ENCODE measurements around the gene TM4SF18.

The TM4SF18 gene

GRCh38 chr3:149319750-149320149 lies 13.7 kb downstream of the TM4SF18 start:
- TF ChIP-seq, protein P1, sequence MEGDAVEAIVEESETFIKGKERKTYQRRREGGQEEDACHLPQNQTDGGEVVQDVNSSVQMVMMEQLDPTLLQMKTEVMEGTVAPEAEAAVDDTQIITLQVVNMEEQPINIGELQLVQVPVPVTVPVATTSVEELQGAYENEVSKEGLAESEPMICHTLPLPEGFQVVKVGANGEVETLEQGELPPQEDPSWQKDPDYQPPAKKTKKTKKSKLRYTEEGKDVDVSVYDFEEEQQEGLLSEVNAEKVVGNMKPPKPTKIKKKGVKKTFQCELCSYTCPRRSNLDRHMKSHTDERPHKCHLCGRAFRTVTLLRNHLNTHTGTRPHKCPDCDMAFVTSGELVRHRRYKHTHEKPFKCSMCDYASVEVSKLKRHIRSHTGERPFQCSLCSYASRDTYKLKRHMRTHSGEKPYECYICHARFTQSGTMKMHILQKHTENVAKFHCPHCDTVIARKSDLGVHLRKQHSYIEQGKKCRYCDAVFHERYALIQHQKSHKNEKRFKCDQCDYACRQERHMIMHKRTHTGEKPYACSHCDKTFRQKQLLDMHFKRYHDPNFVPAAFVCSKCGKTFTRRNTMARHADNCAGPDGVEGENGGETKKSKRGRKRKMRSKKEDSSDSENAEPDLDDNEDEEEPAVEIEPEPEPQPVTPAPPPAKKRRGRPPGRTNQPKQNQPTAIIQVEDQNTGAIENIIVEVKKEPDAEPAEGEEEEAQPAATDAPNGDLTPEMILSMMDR (conservative IDR thresholded peaks at IDR 0.05; ENCODE audit: control insufficient read depth, insufficient read depth, low read depth, low read length) = no peak
- H3K4me3 ChIP-seq (ENCODE audit: control insufficient read depth, low read depth, low read length) = no peak overlapping the region
- no peak for DNase-seq (ENCODE audit: low read depth)

DNA sequence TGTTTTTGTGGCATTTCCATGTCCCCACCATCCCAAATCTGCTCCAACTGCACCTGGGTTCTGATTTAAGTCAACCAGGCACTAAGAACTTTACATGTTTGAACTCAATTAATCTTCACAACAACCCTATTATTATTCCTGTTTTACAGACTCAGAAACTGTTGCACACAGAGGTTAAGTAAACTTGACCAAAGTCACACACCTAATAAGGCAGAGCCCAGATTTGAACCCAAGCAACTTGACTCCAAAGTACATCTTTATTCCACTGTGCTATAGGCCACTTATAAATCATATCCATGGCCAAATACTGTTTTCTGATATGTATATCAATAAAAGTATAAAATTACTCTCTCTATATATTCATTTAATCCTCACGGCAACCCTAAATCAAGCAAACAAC lies 16.4 kb downstream of the TM4SF18 start:
- no peak overlapping the region for H3K4me3 ChIP-seq (ENCODE audit: control insufficient read depth, low read depth, low read length)
- TF ChIP-seq, protein P1 (conservative IDR thresholded peaks at IDR 0.05; ENCODE audit: control insufficient read depth, insufficient read depth, low read depth, low read length) = no peak
- DNase-seq (ENCODE audit: low read depth) = no peak

DNA sequence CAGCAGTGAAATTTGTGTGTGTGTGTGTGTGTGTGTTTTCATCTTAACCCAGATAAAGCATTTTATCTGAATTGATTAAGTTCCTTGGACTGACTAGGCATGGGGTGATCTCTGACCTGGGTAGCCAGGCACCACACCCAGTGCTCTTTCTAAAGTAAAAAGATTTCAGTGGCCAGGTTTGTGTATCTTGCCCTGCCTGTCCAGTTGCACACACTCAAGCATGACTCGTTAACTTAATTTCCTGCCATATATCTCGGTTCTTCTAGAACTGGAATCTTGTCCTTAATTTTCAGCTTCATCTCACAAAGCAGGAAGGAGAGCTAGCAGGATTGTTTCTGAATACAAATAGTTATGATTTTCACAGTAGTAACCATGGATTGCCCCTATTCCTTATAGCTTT lies 17.0 kb downstream of the TM4SF18 start:
- H3K4me3 ChIP-seq (ENCODE audit: control insufficient read depth, low read depth, low read length) = no peak overlapping the region
- TF ChIP-seq, protein P1 (conservative IDR thresholded peaks at IDR 0.05; ENCODE audit: control insufficient read depth, insufficient read depth, low read depth, low read length) = no peak

DNA sequence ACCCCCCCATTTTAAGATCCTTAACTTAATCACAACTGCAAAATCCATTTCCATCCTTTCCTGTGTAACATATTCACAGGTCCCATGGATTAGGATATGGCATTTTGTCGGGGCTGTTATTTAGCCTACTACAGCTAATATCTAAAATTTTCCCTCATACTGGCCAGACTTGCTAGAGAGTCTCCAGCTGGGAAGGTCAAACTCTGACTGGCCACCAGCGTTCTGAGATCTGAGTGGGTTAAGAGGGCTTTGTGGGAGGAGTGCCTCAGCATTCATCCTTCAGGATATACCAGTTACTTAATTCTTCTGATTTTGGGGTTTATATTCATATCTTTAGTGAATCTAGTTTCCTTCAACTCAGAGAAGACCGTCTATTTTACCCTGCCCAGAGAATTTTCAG lies 17.7 kb downstream of the TM4SF18 start:
- no peak for DNase-seq (ENCODE audit: low read depth)
- no peak overlapping the region for H3K4me3 ChIP-seq (ENCODE audit: control insufficient read depth, low read depth, low read length)
- TF ChIP-seq, protein P1 (conservative IDR thresholded peaks at IDR 0.05; ENCODE audit: control insufficient read depth, insufficient read depth, low read depth, low read length) = no peak

More for the DNA sequence above, 17.0 kb downstream of the TM4SF18 start:
- peak; percentile 35 for DNase-seq (ENCODE audit: low read depth)

- TF ChIP-seq, protein P1 (conservative IDR thresholded peaks at IDR 0.05; ENCODE audit: control insufficient read depth, insufficient read depth, low read depth, low read length) = no peak
- DNase-seq (ENCODE audit: low read depth) = peak; percentile 78
- H3K4me3 ChIP-seq (ENCODE audit: control insufficient read depth, low read depth, low read length) = no peak overlapping the region
Measured at GRCh38 chr3:149314807-149315578, 18.4 kb downstream of the TM4SF18 start.

DNA sequence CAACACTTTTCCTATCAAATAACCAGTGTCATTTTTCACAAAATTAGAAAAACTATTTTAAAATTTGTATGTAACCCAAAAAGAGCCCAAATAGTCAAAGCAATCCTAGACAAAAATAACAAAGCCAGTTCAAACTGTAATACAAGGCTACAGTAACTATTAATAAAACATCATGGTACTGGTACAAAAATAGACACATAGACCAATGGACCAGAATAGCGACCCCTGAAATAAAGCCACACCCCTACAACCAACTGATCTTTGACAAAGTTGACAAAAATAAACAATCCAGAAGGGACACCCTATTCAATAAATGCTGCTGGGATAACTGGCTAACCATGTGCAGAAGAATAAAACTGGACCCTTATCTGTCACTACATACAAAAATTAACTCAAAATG lies 19.9 kb downstream of the TM4SF18 start:
- no peak for DNase-seq (ENCODE audit: low read depth)
- no peak overlapping the region for H3K4me3 ChIP-seq (ENCODE audit: control insufficient read depth, low read depth, low read length)
- TF ChIP-seq, protein P1 (conservative IDR thresholded peaks at IDR 0.05; ENCODE audit: control insufficient read depth, insufficient read depth, low read depth, low read length) = no peak

Measured in fibroblast of mammary gland (primary cell).